ENCODE results near the gene TTLL11.

- TF ChIP-seq CTCF (IDR thresholded peaks at IDR 0.05) (no peak), EP300 (IDR thresholded peaks at IDR 0.05) (no peak)
Measured at GRCh38 chr9:121773286-121773953, 319.7 kb downstream of the TTLL11 start.

All from upper lobe of left lung (tissue), 4 donors.